CMK (cell line): ENCODE data around the gene CALD1.

Source experiments
- DNase-seq: peaks from one replicate; pipeline ENCODE4 v3.0.0-alpha.2; 2010; ENCODE audit warnings: low read depth

The CALD1 gene

DNA sequence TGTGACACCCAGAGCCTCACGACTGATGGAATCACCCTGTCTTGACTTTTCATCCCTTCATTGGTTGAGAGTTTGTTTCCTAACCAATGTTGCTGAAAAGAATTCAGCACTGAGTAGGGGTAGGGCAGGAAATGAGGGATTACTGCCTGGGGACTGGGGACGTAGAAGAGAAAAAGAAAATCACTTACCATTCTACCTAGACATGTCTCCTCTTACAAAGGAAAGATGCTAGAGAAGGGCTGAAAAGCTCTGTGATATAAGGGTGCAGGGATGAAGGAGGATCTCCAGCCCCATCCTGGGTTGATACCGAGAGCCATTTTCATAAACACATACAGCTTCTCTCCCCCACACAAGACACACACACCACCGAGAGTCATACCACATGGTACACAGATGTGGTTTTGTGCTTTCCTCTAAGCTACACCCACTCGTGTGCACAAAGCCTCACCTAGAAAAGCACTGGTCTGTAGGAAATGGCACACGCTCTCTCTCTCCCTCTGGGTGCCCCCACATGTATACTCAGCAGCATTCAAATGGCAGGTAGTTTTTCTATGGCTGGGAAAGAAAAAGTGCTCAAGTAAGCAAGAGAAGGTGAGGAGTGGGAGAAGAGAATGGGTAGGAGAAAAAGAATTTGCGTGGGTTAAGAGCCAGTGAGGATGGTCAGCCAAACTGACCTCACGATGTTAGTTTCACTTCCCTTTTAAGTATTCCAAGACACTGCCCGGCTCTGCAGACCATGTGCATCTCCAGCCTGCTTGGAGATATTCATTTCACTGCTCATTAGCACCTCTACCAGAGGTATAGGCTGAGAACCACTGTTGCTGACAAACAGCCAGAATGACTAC is 85.8 kb downstream of the CALD1 start:
- no peak for DNase-seq

DNA sequence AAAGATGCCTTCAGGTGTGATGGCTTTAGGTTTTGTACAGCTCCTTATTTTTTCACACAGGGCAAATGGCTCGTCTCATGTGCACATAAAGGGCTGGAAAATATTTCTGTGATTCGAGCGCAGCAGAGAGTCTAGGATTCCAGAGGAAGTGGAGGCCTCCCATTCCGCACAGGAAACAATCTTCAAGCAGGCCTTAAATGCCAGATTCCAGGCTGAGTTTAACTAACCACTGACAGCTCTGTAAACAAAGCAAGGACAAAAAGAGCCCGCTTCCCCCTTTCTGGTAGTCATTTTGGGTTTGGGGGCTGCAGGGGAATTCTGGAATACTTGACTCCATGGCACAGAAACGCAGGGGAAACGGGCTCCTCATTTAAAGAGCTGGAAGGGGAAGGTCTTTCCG is 87.2 kb downstream of the CALD1 start:
- no peak for DNase-seq

DNA sequence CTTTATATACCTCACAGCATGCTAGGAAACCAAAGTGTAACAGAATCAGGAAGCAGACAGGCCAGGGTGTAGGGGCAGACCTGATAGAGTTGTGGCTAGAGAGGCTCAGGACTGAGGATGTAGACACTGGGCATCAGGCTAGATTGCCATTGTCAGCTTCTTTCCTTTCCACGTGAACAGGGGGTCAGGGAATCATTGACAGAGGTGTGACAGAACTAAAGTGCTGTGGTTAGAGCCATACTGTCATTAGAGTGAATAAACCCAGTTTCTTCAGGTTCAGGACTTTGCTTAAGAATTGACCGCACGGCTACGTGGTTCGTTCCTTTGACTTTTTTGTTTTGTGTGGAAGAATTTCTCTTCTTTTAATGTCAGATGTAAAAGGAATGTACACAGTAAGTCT is 90.7 kb downstream of the CALD1 start:
- DNase-seq = no peak

DNA sequence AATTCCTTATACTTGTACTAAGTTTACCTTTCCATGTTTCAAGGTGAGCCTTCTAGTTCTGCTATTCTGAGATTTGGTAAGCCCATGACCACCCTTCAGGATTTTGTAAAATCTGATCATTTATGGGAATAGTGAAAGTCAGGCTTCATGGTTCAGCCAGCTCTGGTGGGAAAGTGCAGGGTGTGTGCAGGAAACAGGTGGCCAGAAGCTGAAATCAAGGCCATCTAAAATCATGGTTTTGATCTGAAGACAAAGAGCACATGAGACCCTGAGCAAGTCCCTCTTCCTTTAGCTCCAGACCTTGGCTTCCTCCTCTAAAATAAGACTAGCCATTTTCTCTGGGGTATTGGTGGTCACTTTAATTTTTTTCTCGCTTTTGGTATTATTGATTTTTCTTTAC is 91.3 kb downstream of the CALD1 start:
- no peak for DNase-seq

DNA sequence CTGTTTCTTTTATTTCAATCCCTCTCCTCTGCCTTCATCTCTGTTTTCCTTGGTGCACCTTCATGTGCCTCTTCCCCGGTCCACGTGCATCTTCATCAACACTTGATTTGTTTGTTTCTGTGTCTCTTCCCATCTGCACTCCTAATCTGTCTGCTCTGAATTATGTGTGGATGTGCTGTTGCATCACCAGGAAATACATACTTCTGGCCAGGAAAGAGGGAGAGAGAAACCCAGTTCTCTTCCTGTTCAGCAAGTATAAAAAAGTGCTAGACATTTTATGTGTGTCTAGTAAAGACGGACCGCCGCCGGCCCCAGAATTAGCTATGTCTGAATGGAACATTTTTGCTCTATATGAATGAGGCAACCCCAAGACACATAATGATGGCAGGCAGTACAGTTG is 93.8 kb downstream of the CALD1 start:
- no peak for DNase-seq

DNA sequence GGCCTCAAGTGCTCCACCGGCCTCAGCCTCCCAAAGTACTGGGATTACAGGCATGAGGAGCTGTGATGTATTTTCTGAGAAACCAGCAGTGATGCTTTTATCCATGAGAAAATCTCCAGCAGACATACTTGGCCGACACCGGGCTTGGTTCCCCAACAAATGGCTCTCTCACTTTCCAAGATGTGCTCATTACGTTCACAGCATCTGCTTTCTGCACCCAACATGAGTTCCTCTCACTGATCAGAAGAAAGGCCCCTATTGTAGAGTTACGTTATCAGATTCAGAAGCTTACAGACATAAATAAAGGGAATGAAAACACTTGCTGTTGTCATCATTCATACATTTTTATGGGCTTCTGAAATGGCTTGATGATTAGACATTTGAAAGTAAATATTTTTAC is 95.0 kb downstream of the CALD1 start:
- no peak for DNase-seq

DNA sequence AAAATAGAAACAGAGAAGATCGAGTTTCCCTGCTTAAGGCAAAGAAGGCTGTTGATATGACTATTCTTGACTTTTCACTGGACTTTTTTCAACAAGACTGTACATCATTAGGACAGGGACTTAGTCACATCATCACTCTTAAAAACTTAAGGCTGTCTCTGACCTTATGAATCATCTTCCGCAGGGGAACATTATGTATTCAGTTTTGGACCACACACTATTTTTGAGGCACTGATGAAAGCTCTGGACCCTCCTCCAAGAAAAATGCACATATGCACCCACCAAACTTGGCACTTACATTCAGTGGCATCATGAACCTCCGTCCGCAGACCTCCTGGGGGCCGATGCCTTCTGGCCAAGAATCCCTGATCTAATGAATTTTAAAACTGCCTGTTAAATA is 96.4 kb downstream of the CALD1 start:
- DNase-seq = no peak

DNA sequence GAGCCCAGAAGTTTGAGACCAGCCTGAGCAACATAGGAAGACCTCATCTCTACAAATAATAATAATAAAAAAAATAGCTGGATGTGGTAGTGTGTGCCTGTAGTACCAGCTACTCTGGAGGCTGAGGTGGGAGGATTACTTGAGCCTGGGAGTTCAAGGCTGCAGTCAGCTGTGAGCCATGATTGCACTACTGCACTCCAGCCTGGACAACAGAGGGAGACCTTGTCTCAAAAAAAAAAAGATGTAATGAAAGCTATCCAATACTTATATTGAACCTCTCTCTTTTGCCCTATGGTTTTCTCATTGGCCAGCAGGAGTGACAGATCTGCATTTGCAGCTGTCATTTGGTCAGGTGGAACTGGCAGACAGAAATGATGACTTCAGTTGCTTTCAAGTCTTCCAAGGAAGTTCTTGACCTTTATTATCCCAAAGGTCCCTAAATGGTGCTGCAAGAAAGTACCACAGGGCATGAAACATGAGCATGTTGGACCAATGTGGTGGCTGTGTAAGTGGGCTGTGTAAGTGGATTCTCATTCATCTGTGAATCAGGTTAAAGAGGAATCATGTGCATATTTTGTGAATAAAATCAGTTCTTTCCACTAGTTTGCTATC is 99.4 kb downstream of the CALD1 start:
- no peak for DNase-seq

DNA sequence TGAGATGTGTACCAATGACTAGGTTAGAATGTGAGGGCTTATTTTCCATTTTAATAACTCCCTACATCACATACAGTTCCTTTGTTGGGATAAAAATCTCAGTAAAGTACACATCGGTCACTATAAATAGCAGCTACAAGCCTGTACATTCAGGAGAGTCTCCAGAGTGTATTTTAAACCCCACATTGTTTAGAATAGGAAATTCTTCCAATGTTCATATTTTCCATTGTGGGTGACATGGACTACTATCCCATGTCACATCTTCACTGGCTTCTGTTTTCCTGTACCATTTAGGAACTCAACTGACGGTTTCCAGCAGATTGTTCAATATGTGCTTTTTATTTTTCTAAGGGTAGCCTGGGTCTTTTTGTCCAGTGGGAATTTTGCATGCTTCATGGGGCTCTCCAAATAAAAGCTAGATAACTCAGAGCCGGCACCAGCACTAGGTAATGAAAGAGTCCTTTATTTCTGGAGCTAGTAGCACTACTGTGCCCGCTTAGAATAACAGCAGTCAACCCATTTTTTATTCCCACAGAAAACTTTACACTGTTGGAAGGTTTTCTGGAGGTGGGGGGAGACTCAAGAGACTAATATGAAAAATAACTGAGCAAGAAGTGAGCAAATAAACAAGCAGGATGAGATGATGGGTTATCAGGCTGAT is 100.5 kb downstream of the CALD1 start:
- DNase-seq = no peak

DNA sequence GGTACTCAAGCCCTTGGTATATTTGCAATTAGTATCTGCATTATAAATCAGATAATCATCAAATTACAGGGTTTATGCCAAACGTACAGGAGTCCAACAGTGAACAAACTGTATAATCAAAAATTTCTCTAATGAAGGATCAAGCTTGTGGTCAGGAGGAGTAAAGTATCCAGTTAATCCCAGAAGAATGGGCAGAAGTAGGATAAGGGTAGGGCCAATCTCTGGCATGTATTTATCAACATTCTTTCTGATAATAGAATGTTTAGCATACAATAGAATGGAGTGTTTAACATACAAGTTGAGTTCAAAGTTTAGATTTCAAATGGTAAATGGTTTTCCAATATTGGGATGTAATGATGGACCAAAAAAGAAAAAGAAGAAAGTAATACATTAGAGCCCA is 103.0 kb downstream of the CALD1 start:
- no peak for DNase-seq

DNA sequence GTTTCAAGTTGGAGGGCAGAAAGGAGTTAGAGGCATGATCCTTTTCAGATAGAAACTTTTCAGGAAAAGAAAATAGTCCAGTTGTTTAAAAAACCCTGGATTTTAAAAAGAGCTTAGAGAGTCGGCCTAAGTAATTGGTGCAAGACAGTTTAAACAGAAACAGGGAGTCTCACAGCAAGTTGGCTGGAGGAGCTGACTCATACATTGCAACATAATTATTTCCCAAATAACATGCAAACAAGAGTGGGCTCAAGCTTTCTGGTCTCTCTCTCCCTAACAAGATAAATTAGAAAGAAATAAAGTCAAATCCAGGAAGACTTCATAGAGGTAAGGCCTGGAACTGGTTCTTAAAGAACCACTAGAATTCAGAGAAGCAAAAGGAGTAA is 106.5 kb downstream of the CALD1 start:
- DNase-seq = no peak

DNA sequence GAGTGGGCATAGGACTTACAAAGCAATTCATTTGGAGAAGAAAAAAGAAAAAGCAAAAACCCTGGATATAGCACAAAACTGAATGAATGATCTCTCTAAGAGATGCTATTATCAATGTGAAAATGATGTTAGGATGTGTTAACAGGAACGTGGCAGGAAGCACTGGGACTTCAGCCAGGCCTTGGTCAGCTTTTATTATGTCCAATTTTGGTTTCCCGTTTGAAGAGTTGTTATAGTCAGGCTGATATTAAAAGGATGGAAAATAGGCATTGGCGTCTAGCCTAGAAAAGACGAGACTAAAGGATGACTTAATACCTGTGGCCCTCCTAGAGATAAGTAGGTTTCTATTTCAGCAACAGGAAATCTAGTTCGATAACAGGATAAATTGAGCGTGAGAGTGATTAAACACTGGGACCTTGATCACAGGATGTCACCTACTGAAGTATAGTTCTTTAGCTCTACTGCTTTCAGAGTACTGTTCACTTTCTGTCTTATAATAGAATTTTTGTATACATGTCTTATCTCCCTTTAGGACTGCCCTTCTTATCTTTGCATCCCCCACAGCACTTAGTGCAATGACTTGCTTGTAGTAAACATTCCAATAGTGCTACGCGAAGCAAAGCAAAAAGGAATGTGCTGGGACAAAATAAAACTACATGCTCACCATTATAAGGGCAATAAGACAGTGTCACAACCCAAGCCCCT is 107.1 kb downstream of the CALD1 start:
- no peak for DNase-seq

DNA sequence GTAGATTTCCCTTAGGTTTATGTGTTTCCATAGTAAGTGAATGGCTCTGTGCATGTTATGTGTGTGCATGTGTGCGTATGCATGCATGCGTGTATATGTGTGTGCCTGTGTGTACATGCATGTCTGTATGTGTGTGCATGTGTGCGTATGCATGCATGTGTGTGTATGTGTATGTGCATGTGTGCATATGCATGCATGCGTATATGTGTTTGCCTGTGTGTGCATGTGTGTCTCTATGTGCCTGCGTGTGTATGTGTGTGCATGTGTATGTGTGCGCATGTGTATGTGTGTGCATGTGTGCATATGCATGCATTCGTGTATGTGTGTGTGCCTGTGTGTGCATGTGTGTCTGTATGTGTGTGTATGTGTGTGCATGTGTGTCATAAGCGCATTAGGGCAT is 108.1 kb downstream of the CALD1 start:
- no peak for DNase-seq

DNA sequence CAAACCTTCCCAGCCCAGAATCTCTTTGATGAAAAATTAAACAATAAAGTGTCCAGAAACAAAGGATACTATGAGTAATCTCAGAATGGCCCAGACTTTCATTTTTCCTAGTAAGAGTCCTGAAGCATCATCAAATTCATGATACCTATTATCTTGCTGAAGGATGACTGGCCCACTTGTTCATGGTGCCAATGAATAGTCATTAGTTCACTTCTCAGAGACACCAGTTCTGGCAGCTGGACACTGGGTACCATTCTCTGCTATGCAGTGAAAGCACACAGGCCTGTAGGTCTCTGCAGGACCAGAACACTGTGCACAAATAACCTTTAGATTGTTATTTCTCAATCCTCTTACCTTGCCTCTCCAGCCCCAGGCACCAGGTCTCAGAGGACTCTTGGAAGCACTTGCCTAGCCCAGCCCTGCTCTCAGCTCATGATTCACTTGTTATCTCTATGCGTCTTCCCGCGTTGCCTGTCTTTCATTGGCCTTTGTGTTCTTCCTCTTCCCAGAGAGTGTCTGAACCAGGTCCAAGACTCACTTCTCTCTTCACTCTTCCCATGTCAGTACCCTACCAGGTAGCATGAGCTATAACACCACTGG is 108.8 kb downstream of the CALD1 start:
- no peak for DNase-seq

DNA sequence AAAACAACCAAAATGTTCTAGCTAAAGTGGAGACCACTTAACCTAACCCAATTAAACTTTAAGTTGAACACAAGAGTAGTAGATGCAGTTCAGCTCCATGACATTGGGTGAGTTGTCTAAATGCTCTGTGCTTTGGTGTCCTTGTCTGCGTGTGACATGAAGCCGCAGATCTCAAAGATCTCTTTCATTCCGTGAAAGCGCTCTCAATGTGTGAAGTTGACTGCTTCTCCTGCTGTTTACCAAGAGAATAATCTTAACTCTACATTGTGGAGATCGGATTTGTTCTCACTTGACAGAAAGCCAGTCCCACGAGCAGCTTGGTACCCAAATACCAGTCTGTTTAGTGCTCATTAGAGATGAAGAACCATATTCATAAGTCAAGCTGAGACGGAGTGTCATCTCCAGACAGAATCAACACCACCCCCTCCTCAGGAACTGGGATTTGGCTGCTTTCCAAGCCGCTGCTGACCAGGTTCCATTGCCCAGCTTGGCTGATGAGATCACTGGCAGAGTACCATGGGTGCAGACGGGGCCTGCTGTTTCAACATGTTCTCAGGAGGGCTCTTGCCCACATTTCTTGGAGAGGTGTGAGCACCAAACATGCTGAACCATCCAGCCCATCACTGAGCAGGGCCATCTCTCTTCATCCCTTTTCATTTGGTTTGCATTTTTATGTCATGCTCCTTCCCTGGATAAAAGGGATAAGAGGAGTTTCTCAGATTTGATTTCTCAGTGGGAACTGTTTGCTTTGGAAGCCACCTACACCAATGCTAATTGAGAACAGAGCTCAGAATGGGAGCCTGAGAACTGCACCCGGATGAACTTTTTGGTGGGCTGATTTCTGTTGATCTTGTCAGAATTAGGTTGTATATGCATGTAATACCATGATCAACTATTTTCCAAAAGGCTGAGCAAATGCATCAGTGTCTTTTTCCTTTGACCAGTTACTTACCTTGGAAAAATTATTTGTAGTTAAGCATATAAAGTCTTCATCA is 111.1 kb downstream of the CALD1 start:
- DNase-seq = no peak

DNA sequence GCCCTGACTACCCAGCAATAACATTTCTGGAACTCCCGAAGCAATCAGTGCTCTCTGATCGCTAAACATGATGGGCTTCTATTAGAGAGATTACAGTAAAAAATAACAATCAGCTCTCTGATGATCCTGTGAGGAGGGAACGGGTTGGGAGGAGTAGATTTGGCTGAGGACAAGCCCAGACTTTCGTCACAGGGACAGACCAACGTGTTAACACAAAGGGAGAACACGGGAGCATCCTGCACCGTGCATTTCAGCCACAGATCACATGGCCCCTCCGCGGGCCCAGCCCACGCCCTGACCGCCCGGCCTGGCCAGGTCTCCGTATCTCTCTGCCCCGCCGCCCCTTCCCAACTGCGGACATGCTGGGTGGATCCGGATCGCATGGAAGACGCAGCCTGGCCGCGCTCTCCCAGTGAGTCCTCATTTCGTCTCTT is 111.8 kb downstream of the CALD1 start:
- DNase-seq = no peak

DNA sequence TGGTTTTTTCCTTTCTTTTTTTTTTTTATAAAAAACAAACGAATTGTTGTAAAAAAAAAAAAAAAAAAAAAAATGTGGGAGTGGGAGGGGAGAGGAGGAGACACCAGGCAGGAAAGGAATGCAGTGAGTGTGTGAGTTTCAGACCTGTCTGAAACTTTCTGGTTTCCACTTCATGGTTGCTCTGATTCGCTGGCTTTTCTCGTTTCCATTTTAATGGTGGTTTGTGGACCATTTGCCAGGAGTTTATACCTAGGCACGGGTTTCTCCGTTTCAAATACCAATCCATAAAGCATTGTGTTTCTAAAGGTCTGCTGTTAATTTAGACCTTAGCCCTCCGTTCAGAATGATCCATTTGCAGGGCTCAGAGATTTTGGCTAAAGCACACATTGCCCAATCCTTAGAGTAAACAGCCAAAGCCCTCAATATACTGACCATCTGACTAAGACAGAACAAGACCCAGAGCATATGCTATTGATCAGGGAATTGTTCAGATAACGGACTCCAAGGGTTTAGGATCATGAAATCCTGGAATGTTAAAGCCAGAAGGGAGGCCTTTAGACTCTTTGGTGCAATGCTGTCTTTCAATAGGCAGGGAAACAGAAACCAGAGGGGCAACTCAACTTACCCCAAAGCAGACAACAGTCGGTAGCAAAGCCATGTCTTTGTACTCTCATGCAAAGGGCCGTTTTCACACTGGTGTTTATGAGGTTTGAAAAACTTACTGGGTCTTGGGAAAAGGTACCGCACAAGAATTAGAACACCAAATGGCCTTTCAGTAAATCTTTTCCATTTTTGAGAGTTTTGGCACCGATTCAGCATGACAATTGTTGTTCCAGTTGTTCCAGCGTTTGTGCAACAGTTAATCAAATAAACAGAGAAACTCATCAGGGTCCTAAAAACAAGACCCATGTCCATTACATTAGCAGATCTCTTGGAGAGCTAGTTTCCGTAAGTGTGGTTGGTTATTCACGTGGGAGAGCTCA is 112.6 kb downstream of the CALD1 start:
- DNase-seq = no peak

DNA sequence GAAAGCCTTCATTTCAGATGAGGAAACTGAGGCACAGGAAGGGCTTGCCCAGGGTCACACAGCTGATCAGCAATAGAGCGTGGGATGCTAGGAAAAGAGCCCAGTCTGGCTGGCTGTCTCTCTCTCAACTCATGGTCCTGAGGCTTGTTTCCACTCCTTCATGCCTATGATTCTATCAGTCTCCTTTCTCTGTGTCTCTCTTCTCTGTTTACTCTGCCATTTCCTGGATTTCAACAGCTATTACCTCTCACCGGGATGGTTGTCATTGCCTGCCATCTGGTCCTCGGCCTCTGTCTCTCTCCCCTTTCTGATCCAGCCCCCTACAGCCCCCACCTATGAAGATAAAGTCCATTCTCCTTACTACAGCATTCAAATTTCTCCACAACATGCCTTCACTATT is 113.5 kb downstream of the CALD1 start:
- no peak for DNase-seq

DNA sequence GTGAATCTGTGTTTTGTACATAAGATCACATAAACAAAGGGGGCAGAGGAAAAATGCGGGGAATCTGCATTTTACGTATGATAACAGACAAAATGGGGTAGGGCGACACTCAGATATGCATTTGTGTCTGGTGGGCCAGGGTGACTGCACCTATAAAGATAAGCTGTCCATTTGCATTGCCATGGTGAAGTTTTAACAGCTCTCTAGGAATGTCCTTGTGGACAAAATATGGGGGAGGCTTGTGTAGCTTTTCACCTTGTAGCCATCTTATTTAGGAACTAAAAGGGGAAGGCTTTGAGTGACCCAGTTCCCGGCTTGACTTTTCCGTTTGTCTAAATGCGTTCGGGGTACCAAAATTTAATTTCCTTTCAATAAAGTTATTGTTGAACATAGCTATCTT is 114.5 kb downstream of the CALD1 start:
- no peak for DNase-seq

DNA sequence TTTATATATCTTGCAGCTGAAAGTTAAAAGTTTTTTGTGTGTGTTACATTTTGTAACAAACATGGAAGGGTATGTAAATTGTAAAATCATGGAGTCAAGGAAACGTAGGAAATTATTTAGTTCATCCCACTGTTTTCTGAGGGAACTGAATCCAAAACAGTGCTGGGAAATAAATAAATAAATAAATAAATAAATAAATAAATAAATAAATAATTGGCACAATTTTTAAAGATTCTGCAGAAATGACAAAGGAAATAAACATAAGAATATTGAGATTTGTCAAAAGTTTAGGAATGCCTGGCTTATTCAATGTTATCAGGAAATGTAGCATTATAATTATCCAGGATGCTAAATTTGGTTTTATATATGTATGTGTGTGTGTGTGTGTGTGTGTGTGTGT is 115.5 kb downstream of the CALD1 start:
- no peak for DNase-seq
